ENCODE measurements around the gene USH1C. TPM values are rescaled to one million over a fixed set of nuclear protein-coding genes. Genes with fewer than 3 reads are reported as not detected.

Gene USH1C
- total RNA-seq, 1 donor, result not detected

- peak; percentile 60 for DNase-seq (ENCODE audit: low read depth)
- H3K4me3 ChIP-seq (ENCODE audit: low read depth, low read length), result no peak overlapping the region
- peak; percentile 86 for TF ChIP-seq CTCF (IDR thresholded peaks at IDR 0.05; ENCODE audit: insufficient read depth, low read depth, low read length)
Measured at GRCh38 chr11:17504330-17505107, 39.7 kb downstream of the USH1C start.

DNA sequence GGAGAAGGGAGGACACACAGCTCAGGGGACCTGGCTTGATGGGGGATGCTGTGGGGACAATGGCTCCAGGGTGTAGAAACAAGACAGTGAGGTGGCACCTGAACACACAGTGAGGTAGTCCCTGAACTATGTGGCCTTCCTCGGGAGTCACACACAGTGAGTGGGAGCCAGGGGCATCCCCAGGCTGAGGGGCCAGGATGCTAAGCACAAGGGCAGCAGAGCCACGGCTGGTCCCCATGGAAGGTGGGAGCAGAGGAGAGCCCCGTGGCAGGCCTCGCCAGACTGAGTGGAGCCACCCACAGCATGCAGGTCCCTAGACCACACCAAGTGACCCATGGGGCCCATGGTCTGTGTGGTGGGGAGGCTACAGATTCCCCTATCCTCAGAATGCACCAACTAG is 41.6 kb downstream of the USH1C start:
- TF ChIP-seq CTCF (IDR thresholded peaks at IDR 0.05; ENCODE audit: insufficient read depth, low read depth, low read length), result no peak
- no peak for DNase-seq (ENCODE audit: low read depth)
- no peak overlapping the region for H3K4me3 ChIP-seq (ENCODE audit: low read depth, low read length)

DNA sequence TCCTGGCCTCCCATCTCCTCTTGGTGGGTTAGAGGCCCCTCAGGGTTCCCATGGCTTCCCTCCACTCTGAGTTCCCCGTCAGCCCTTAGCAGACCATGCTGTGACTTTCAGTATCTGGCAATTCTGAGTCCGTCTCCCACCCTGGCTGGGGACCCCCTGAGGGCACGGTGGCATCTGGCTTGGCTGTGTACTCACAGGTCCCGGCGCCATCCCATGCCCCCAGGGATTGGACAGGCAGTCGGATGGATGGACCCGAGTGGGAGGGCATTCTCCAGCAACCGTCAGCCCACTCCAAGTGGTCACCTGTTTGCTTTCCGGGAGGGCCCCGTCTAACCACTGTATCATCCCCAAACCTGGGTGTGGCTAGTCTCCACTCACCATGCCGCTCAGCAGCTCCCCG is 43.5 kb downstream of the USH1C start:
- TF ChIP-seq CTCF (IDR thresholded peaks at IDR 0.05; ENCODE audit: insufficient read depth, low read depth, low read length), result no peak
- no peak overlapping the region for H3K4me3 ChIP-seq (ENCODE audit: low read depth, low read length)
- no peak for DNase-seq (ENCODE audit: low read depth)

DNA sequence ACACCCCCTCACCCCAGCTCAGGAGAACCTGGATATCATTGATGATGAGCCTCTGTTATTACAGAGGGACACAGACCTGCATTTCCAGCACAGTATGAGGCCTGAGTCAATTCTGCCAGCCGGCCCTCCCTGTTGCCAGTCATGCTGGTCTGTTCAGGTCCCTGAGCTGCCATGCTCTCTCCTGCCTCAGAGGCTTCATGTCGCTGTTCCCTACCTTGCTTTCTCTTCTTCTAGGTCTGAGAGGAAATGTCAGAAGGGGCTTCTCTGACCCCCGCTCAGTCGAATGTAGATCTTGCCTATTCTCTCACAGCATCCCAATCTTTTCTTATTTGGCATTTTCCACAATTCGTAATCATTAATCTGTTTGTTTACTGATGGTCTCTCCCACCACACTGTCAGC is 45.7 kb downstream of the USH1C start:
- no peak for DNase-seq (ENCODE audit: low read depth)
- no peak overlapping the region for H3K4me3 ChIP-seq (ENCODE audit: low read depth, low read length)
- TF ChIP-seq CTCF (IDR thresholded peaks at IDR 0.05; ENCODE audit: insufficient read depth, low read depth, low read length), result peak; percentile 20

DNA sequence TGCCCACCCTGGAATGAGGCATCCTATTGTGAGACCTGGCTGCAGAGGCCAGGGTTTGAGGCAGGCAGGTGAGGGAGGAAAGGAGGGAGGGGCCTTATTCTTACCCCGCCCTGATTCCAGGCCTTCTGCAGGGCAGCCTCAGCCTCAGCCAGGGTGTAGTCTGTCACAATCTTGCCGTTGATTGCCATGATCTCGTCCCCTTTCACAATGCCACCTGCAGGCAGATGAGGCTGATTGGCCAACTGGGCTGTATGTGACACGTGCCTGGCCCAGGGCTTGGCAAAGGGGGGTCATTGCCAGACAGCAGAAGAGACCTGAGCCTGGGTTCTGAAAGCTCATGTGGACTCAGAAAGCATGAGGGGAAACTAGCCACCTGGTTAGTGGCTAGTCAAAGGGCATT is 46.2 kb downstream of the USH1C start:
- no peak for TF ChIP-seq CTCF (IDR thresholded peaks at IDR 0.05; ENCODE audit: insufficient read depth, low read depth, low read length)

DNA sequence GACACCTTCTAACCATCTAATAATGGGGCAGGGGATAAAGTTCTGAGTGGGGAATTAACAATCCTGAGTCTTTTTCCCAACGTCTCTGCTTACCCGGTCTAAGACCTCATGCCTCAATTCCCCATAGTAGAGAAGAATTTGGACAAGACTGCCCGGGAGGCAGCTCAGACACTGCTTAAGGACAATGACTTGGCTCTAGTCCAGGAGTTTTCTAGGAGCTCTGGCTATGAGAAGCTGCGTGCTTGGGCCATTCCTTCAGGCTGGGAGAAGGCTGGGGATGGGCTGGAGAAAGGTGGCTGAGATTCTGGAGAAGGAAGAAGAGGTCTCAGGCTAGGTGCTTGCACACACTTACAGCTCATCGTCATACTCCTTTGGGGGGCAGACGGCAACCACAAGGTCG is 47.8 kb downstream of the USH1C start:
- DNase-seq (ENCODE audit: low read depth), result no peak
- TF ChIP-seq CTCF (IDR thresholded peaks at IDR 0.05; ENCODE audit: insufficient read depth, low read depth, low read length), result no peak
- H3K4me3 ChIP-seq (ENCODE audit: low read depth, low read length), result no peak overlapping the region

More for the DNA sequence above, 46.2 kb downstream of the USH1C start:
- no peak overlapping the region for H3K4me3 ChIP-seq (ENCODE audit: low read depth, low read length)
- no peak for DNase-seq (ENCODE audit: low read depth)

DNA sequence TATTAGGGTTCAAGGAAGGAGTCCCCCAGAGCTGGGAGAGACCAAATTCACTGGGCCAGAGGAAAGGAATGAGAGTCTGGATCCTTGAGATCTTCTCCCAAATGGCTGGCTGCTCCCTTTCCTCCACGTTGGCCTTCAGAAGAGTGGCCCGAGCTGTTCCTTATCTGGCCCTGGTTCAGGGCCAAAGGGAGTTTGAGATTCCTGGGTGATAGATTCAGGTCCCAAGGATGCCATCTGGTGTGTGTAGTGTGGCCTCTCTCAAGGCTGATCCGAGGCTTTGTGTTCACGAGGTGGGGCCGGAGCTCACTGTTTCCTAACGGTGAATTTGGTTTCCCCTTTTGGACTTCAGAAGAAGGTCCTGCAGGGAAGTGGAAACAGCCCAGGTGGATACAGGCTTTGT is 50.2 kb downstream of the USH1C start:
- DNase-seq (ENCODE audit: low read depth), result no peak
- TF ChIP-seq CTCF (IDR thresholded peaks at IDR 0.05; ENCODE audit: insufficient read depth, low read depth, low read length), result no peak
- H3K4me3 ChIP-seq (ENCODE audit: low read depth, low read length), result no peak overlapping the region
